ENCODE data around the gene ACACB. TPM values are rescaled to one million over a fixed set of nuclear protein-coding genes. Genes with fewer than 3 reads are reported as not detected.
A peak's percentile ranks its signal among the peaks of the same experiment; 100 is the strongest.

Gene ACACB
- total RNA-seq = 2.9 to 7.9 TPM (median 5.9 TPM) in 3 replicates
- long read RNA-seq, partial matches to known transcripts = 2 of 2 reads
- long read RNA-seq, other reads (novel, unspliced or antisense) = 0 of 2 reads

DNA sequence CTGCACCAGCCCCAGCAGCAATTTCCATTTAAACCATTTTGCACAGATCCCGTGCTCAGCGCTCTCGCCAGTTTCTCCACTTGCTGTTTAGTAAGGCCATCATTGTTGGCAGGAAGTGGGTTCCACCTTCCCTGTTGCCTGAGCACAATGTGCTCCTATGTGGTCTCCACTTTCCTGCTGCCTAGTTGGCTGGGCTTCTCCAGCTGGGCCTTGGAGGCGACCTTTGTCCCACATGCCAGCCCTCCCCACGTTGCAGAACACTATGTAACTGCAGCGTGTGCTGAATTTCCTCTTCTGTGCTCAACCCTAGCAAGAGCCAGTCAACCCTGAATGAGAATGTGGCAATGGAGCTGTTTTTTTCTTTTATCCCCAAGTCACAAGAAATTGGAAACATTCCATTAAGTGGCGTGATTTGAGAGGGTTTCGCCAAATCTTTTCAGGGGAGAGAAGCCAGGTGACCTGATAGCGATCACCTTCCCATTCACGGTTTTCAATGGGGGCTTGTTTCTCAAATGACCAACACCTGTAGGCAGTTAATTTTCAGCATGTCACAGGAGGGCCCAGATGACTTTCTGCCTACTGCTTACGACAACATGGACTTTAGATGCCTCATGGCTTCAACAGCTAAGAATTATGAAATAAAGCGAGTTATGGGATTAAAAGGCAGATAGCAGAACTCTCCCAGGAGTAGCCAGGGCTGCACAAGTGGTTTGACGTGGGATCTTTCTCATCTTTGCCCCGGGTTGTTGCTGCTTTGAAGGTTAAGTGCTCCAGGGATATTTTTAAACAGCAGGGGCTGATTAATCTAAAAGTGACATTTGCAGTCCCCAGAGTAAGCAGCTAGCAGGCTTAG lies at the start of gene ACACB:
Gene ACACB (plus strand): TSS at position 830 of the 853 bp plus-strand sequence. CDS start 22,819 bp downstream, outside the sequence.
- no peak within 1 kb of the TSS for H3K4me3 Mint-ChIP-seq (ENCODE audit: unreplicated experiment)
- peaks cover 19% of the 10 kb centered on the region for H3K4me1 Mint-ChIP-seq (ENCODE audit: low read depth)
- H3K9me3 Mint-ChIP-seq (ENCODE audit: low read depth) = no peaks in the 10 kb centered on the region
- TF ChIP-seq, protein P1, sequence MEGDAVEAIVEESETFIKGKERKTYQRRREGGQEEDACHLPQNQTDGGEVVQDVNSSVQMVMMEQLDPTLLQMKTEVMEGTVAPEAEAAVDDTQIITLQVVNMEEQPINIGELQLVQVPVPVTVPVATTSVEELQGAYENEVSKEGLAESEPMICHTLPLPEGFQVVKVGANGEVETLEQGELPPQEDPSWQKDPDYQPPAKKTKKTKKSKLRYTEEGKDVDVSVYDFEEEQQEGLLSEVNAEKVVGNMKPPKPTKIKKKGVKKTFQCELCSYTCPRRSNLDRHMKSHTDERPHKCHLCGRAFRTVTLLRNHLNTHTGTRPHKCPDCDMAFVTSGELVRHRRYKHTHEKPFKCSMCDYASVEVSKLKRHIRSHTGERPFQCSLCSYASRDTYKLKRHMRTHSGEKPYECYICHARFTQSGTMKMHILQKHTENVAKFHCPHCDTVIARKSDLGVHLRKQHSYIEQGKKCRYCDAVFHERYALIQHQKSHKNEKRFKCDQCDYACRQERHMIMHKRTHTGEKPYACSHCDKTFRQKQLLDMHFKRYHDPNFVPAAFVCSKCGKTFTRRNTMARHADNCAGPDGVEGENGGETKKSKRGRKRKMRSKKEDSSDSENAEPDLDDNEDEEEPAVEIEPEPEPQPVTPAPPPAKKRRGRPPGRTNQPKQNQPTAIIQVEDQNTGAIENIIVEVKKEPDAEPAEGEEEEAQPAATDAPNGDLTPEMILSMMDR (IDR thresholded peaks at IDR 0.05) = no peak
- H3K36me3 Mint-ChIP-seq (ENCODE audit: low read depth) = no peaks in the 10 kb centered on the region
- H3K27ac Mint-ChIP-seq (ENCODE audit: unreplicated experiment) = peak within 1 kb of the TSS; percentile 57
- no peak for DNase-seq (ENCODE audit: low spot score)
- no peaks in the 10 kb centered on the region for H3K27me3 Mint-ChIP-seq (ENCODE audit: low read depth)

DNA sequence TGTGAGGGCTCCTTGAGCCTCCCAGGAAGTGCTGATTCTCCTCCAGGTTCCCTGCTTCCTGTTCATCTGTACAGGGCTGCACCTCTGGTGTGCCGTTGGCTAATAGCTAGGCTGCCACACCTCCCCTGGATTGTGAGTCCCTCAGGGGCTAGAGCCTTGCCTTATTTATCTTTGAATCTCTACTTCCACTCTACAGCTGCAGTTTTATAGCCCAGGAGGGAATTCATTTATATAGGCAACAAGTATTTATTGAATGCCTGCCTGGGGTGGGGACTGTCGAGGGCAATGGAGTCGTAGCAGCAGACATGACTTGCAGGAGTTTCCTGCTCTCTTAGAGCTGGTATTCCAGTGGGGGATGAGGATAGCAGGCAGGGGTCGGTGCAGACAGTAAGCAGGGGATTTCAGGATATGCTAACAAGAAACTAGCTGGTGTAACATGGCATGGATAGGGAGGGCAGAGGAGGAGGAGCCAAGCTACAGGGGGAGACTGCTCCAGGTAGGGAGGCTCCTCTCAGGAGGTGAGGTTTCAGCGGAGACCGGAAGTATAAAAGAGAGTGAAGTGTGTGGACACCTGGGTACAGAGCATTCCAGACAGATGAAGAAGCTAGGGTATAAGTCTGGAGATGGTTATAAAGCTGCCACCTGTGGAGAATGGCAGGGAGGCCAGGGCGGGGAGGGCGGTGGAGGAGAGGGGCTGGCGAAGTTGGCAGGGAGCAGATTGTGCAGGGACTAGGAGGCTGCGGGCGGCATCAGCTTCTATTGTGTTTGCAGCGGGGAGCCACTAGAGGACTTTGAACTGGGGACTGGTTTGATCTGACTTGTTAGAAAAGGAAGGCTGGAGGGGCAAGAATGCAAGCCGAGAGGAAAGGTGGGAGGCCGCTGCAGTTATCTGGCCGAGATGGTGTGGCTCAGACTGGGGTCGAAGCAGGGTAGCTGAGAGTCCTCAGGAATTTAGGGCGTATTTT lies 46.8 kb upstream of the ACACB start:
- no peaks in the 10 kb centered on the region for H3K9me3 Mint-ChIP-seq (ENCODE audit: low read depth)
- H3K4me1 Mint-ChIP-seq (ENCODE audit: low read depth) = no peaks in the 10 kb centered on the region
- H3K4me3 Mint-ChIP-seq (ENCODE audit: unreplicated experiment) = no peak overlapping the region
- peaks cover 28% of the 10 kb centered on the region for H3K36me3 Mint-ChIP-seq (ENCODE audit: low read depth)
- TF ChIP-seq, protein P1 (IDR thresholded peaks at IDR 0.05) = no peak
- H3K27me3 Mint-ChIP-seq (ENCODE audit: low read depth) = no peaks in the 10 kb centered on the region
- no peak for DNase-seq (ENCODE audit: low spot score)
- no peak overlapping the region for H3K27ac Mint-ChIP-seq (ENCODE audit: unreplicated experiment)

DNA sequence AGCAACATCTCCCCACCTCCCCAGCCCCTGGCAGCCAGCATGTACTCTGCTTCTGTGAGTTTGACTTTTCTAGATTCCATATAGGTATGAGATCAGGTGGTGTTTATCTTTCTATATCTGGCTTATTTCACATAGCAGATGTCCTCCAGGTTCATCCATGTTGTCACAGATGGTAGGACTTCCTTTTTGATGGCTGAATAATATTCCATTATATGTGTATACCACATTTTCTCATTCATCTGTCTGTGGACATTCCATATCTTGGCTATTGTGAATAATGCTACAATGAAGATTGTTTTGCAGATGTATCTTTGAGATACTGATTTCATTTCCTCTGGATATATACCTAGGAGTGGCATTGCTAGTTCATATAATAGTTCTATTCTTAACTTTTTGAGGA lies 41.5 kb upstream of the ACACB start:
- no peak overlapping the region for H3K27ac Mint-ChIP-seq (ENCODE audit: unreplicated experiment)
- DNase-seq (ENCODE audit: low spot score) = no peak
- H3K9me3 Mint-ChIP-seq (ENCODE audit: low read depth) = peaks cover 8% of the 10 kb centered on the region
- no peaks in the 10 kb centered on the region for H3K27me3 Mint-ChIP-seq (ENCODE audit: low read depth)
- peaks cover 37% of the 10 kb centered on the region for H3K36me3 Mint-ChIP-seq (ENCODE audit: low read depth)
- H3K4me3 Mint-ChIP-seq (ENCODE audit: unreplicated experiment) = no peak overlapping the region
- TF ChIP-seq, protein P1 (IDR thresholded peaks at IDR 0.05) = no peak
- H3K4me1 Mint-ChIP-seq (ENCODE audit: low read depth) = no peaks in the 10 kb centered on the region

DNA sequence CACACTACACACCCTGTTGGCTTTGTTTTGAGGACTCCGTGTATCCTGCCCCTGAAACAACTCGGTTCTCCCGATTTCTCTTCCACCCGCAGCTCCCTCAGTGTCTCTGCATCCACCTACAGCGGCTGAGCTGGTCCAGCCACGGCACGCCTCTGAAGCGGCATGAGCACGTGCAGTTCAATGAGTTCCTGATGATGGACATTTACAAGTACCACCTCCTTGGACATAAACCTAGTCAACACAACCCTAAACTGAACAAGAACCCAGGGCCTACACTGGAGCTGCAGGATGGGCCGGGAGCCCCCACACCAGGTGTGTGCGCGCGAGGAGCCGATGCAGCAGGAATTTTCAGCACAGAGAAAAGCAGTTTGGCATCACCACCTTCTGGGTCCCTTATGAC lies 33.6 kb upstream of the ACACB start:
- peaks cover 42% of the 10 kb centered on the region for H3K36me3 Mint-ChIP-seq (ENCODE audit: low read depth)
- no peak overlapping the region for H3K4me3 Mint-ChIP-seq (ENCODE audit: unreplicated experiment)
- no peak for DNase-seq (ENCODE audit: low spot score)
- no peak overlapping the region for H3K27ac Mint-ChIP-seq (ENCODE audit: unreplicated experiment)
- no peaks in the 10 kb centered on the region for H3K4me1 Mint-ChIP-seq (ENCODE audit: low read depth)
- peaks cover 8% of the 10 kb centered on the region for H3K9me3 Mint-ChIP-seq (ENCODE audit: low read depth)
- no peaks in the 10 kb centered on the region for H3K27me3 Mint-ChIP-seq (ENCODE audit: low read depth)
- TF ChIP-seq, protein P1 (IDR thresholded peaks at IDR 0.05) = no peak

DNA sequence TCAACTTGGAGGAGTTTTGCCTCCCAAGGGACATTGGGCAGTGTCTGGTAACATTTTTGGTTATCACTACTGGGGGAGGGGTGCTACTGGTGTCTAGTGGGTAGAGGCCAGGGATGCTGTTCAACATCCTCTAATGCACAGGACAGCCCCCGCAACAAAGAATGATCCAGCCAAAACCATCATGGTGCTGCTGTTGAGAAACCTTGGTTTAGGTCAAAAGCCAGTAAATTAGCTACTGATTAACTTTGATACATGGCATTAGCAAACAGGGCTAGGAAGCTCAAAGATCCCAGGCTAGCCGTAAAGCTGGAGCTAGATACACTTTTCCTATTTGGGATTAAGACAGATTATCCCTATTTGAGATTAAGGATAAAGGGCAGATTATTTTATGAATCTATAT lies 32.0 kb upstream of the ACACB start:
- no peak for DNase-seq (ENCODE audit: low spot score)
- Mint-ChIP-seq H3K9me3 (ENCODE audit: low read depth) (peaks cover 2% of the 10 kb centered on the region), H3K27me3 (ENCODE audit: low read depth) (no peaks in the 10 kb centered on the region), H3K4me3 (ENCODE audit: unreplicated experiment) (no peak overlapping the region), H3K27ac (ENCODE audit: unreplicated experiment) (no peak overlapping the region), H3K36me3 (ENCODE audit: low read depth) (peaks cover 37% of the 10 kb centered on the region), H3K4me1 (ENCODE audit: low read depth) (peaks cover 6% of the 10 kb centered on the region)
- TF ChIP-seq, protein P1 (IDR thresholded peaks at IDR 0.05) = no peak
